HepG2 (cell line): Measurements from ENCODE around the gene PAN2. TPM values are rescaled to one million over a fixed set of nuclear protein-coding genes. Genes with fewer than 3 reads are reported as not detected.

Experiments used
- ARID5B ChIP-seq: IDR thresholded peaks from 2 replicates; pipeline ENCODE4 v1.4.0; 2020; ENCODE audit warnings: mild to moderate bottlenecking, missing genetic modification reagents
- BRCA1 ChIP-seq: sonication (generic); formaldehyde crosslinking; IDR thresholded peaks from 2 replicates; pipeline ENCODE4 v1.4.0; 2020; ENCODE audit warnings: missing genetic modification reagents
- CCAR2 ChIP-seq: fragments of 200-400 bp; formaldehyde crosslinking; optimal IDR thresholded peaks from 2 replicates; pipeline ENCODE3; 2018; ENCODE audit warnings: low read depth, mild to moderate bottlenecking, low read length, moderate library complexity
- HOXA5 ChIP-seq: sonication (generic); formaldehyde crosslinking; IDR thresholded peaks from 2 replicates; pipeline ENCODE4 v1.4.0; 2020; ENCODE audit warnings: missing genetic modification reagents
- HOXA9 ChIP-seq: sonication (generic); formaldehyde crosslinking; IDR thresholded peaks from 2 replicates; pipeline ENCODE4 v1.8.1; 2022; ENCODE audit warnings: missing genetic modification reagents, mild to moderate bottlenecking, moderate library complexity, borderline replicate concordance
- IRF9 ChIP-seq: sonication (generic); formaldehyde crosslinking; IDR thresholded peaks from 2 replicates; pipeline ENCODE4 v1.8.0; 2022; ENCODE audit warnings: missing genetic modification reagents, mild to moderate bottlenecking, borderline replicate concordance
- KIAA2018 ChIP-seq: sonication (generic); formaldehyde crosslinking; IDR thresholded peaks from 2 replicates; pipeline ENCODE4 v1.5.0; 2020; ENCODE audit warnings: mild to moderate bottlenecking, missing genetic modification reagents, borderline replicate concordance
- NR2F1 ChIP-seq, 2 experiments: fragments of 450-650 bp in 1 of 2; formaldehyde crosslinking in 1 of 2; IDR thresholded peaks; 2 replicates each; pipeline versions ENCODE4 v1.5.0 to v1.6.1; 2016 to 2020; ENCODE audit warnings: mild to moderate bottlenecking in 1 of 2, missing compliant biosample characterization in 1 of 2, missing genetic modification reagents in 1 of 2, moderate library complexity in 1 of 2
- PRMT3 ChIP-seq: sonication (generic); formaldehyde crosslinking; IDR thresholded peaks from 2 replicates; pipeline ENCODE4 v1.8.1; 2022; ENCODE audit warnings: low read depth, mild to moderate bottlenecking, moderate library complexity, missing genetic modification reagents, borderline replicate concordance
- SMARCE1 ChIP-seq: fragments of 450-650 bp; IDR thresholded peaks from 2 replicates; pipeline ENCODE4 v1.6.1; 2017; ENCODE audit warnings: borderline replicate concordance
- ZFP36L1 ChIP-seq: sonication (generic); formaldehyde crosslinking; IDR thresholded peaks from 2 replicates; pipeline ENCODE4 v1.8.0; 2022; ENCODE audit warnings: mild to moderate bottlenecking, missing genetic modification reagents, moderate library complexity
- ZNF225 ChIP-seq: sonication (generic); formaldehyde crosslinking; IDR thresholded peaks from 2 replicates; pipeline ENCODE4 v1.4.0; 2020; ENCODE audit warnings: mild to moderate bottlenecking, missing genetic modification reagents
- ZNF577 ChIP-seq: sonication (generic); formaldehyde crosslinking; IDR thresholded peaks from 2 replicates; pipeline ENCODE4 v1.4.0; 2020; ENCODE audit warnings: mild to moderate bottlenecking, low read depth, missing genetic modification reagents, borderline replicate concordance
- polyA plus RNA-seq, 8 experiments: library from polyadenylated mRNA; depleted of rRNA in 3 of 8; stranded (reverse) in 7 of 8; unstranded in 1 of 8; fragments of >200 nt; fragmentation: Illumina TruSeq in 4 of 8; extraction: Trizol in 4 of 8; gene quantifications; 2 replicates each; pipeline versions ENCODE4 v1.2.1 to v1.2.3, GENCODE V29; 2011 to 2016; ENCODE audit warnings: low read depth in 4 of 8, missing spikeins in 1 of 8, mixed read lengths in 1 of 8; ENCODE audit not compliant: insufficient read depth in 1 of 8
- total RNA-seq, 5 experiments: library from RNA; depleted of rRNA; stranded (reverse); fragments of >200 nt; fragmentation: Illumina TruSeq; extraction: Trizol; gene quantifications; 2 replicates each; pipeline ENCODE4 v1.2.3, GENCODE V29; 2016; ENCODE audit warnings: low read depth in 1 of 5

PAN2 gene
- total and polyA plus RNA-seq, 2 of the 13 experiments (the other 11 are each of a cell fraction or from before 2014, with no cell fraction given): 27.2 to 61.1 TPM

- TF ChIP-seq PRMT3 (CRISPR knock-in tag) (no peak), SMARCE1 (no peak), ZFP36L1 (CRISPR knock-in tag) (no peak), ZNF577 (CRISPR knock-in tag) (no peak), ZNF225 (CRISPR knock-in tag) (no peak; the same call in 1 of the 2 replicates), HOXA9 (CRISPR knock-in tag) (no peak), ARID5B (CRISPR knock-in tag) (peak; percentile 45; the same call in 1 of the 2 replicates), BRCA1 (CRISPR knock-in tag) (no peak; the same call in 1 of the 2 replicates), NR2F1 (CRISPR knock-in tag; IDR thresholded peaks at IDR 0.05) (peak in 1 of 2 experiments; percentile 64; a peak in 2 of 4 replicates), KIAA2018 (no peak), CCAR2 (no peak), IRF9 (CRISPR knock-in tag) (peak; percentile 65; the same call in 1 of the 2 replicates), HOXA5 (CRISPR knock-in tag) (no peak)
These were observed 26.3 kb upstream of the PAN2 start, which contains the start of gene STAT2 (continued) for GRCh38 chr12:56359851-56360767.
